Subcutaneous abdominal adipose tissue (tissue), 5 donors: ENCODE results near the gene SLC22A25.
"Not testable (repeated sequence)": the region's sequence is repeated elsewhere in the genome, so short reads cannot be mapped to it uniquely, and the experiment has no call there.

Source experiments
- H3K27ac ChIP-seq: one replicate; pipeline ENCODE4 v1.7.0; 2013; ENCODE audit warnings: low read depth, mild to moderate bottlenecking, inconsistent platforms, low read length, moderate library complexity
- H3K27me3 ChIP-seq, 5 donors: one replicate each; pipeline ENCODE4 v1.7.0; 2013; ENCODE audit warnings: low read length in 5 of 5, inconsistent platforms in 1 of 5; ENCODE audit not compliant: control insufficient read depth in 5 of 5, insufficient read depth in 4 of 5
- H3K36me3 ChIP-seq, 5 donors: one replicate each; pipeline ENCODE4 v1.7.0; 2013; ENCODE audit warnings: low read length in 5 of 5; ENCODE audit not compliant: control insufficient read depth in 5 of 5, insufficient read depth in 5 of 5
- H3K4me1 ChIP-seq, 5 donors: one replicate each; pipeline ENCODE4 v1.7.0; 2013; ENCODE audit warnings: low read length in 5 of 5, mild to moderate bottlenecking in 3 of 5, moderate library complexity in 1 of 5; ENCODE audit not compliant: control insufficient read depth in 5 of 5, insufficient read depth in 5 of 5
- H3K4me3 ChIP-seq, 5 donors: one replicate each; pipeline ENCODE4 v1.7.0; 2013; ENCODE audit warnings: low read length in 5 of 5, low read depth in 1 of 5
- H3K9ac ChIP-seq, 5 donors: one replicate each; pipeline ENCODE4 v1.7.0; 2013; ENCODE audit warnings: low read length in 5 of 5, mild to moderate bottlenecking in 4 of 5, moderate library complexity in 3 of 5
- H3K9me3 ChIP-seq, 5 donors: one replicate each; pipeline ENCODE4 v1.7.0; 2013; ENCODE audit warnings: low read length in 5 of 5; ENCODE audit not compliant: control insufficient read depth in 5 of 5
- donor health status: healthy.
- donor health status: healthy.
- donor health status: healthy.
- donor health status: healthy.
- donor health status: healthy.

Gene SLC22A25

GRCh38 chr11:63250162-63251050 lies 7.0 kb upstream of the SLC22A25 start:
- no peaks in the 10 kb centered on the region for H3K4me1 ChIP-seq
- H3K27ac ChIP-seq, result no peak overlapping the region
- H3K27me3 ChIP-seq, result peaks cover 0 to 5% (median 0%) of the 10 kb centered on the region in 5 donors
- H3K36me3 ChIP-seq, result no peaks in the 10 kb centered on the region
- H3K4me3 ChIP-seq, result no peak overlapping the region
- no peak overlapping the region for H3K9ac ChIP-seq
- H3K9me3 ChIP-seq, result no peaks in the 10 kb centered on the region

DNA sequence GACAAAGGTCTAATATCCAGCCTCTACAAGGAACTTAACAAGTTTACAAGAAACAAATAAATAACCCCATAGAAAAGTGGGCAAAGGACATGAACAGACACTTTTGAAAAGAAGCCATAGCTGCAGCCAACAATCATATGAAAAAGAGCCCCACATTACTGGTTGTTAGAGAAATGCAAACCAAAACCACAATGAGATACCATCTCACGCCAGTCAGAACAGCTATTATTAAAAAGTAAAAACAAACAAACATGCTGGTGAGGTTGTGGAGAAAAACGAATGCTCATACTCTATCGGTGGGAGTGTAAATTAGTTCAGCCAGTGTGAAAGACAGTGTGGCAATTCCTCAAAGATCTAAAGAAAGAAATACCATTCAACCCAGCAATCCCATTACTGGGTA lies 5.6 kb upstream of the SLC22A25 start:
- Histone ChIP-seq H3K27me3 (peaks cover 0 to 5% (median 0%) of the 10 kb centered on the region in 5 donors), H3K9ac (no peak overlapping the region), H3K27ac (no peak overlapping the region), H3K4me1 (peaks cover 0 to 3% (median 0%) of the 10 kb centered on the region in 5 donors), H3K4me3 (no peak overlapping the region), H3K9me3 (no peaks in the 10 kb centered on the region), H3K36me3 (no peaks in the 10 kb centered on the region)

- not testable (repeated sequence) for H3K27me3 ChIP-seq, H3K9me3 ChIP-seq, H3K4me3 ChIP-seq, H3K36me3 ChIP-seq, H3K9ac ChIP-seq, H3K27ac ChIP-seq
- peaks cover 0 to 18% (median 13%) of the 10 kb centered on the region in 5 donors for H3K4me1 ChIP-seq
These were observed 4.0 kb upstream of the SLC22A25 start for GRCh38 chr11:63247237-63248002.

GRCh38 chr11:63246045-63246444 lies 2.6 kb upstream of the SLC22A25 start:
- no peaks in the 10 kb centered on the region for H3K36me3 ChIP-seq
- H3K27ac ChIP-seq, result no peak overlapping the region
- H3K9me3 ChIP-seq, result no peaks in the 10 kb centered on the region
- no peak overlapping the region for H3K9ac ChIP-seq
- H3K27me3 ChIP-seq, result peaks cover 0 to 5% (median 0%) of the 10 kb centered on the region in 5 donors
- H3K4me3 ChIP-seq, result no peak overlapping the region
- peaks cover 0 to 26% (median 19%) of the 10 kb centered on the region in 5 donors for H3K4me1 ChIP-seq

- H3K9me3 ChIP-seq, result no peaks in the 10 kb centered on the region
- no peak overlapping the region for H3K27ac ChIP-seq
- H3K36me3 ChIP-seq, result no peaks in the 10 kb centered on the region
- H3K9ac ChIP-seq, result no peak overlapping the region
- peaks cover 0 to 5% (median 0%) of the 10 kb centered on the region in 5 donors for H3K27me3 ChIP-seq
- no peak overlapping the region for H3K4me3 ChIP-seq
- peaks cover 0 to 37% (median 23%) of the 10 kb centered on the region in 5 donors for H3K4me1 ChIP-seq
These were observed 1.5 kb upstream of the SLC22A25 start for GRCh38 chr11:63244862-63245261.

GRCh38 chr11:63242089-63242781 lies 1.2 kb downstream of the SLC22A25 start:
- Histone ChIP-seq H3K9ac (no peak overlapping the region), H3K36me3 (no peaks in the 10 kb centered on the region), H3K27me3 (peaks cover 0 to 5% (median 0%) of the 10 kb centered on the region in 5 donors), H3K9me3 (no peaks in the 10 kb centered on the region), H3K4me1 (peaks cover 0 to 37% (median 23%) of the 10 kb centered on the region in 5 donors), H3K27ac (peak overlapping the region; percentile 83), H3K4me3 (no peak overlapping the region)

DNA sequence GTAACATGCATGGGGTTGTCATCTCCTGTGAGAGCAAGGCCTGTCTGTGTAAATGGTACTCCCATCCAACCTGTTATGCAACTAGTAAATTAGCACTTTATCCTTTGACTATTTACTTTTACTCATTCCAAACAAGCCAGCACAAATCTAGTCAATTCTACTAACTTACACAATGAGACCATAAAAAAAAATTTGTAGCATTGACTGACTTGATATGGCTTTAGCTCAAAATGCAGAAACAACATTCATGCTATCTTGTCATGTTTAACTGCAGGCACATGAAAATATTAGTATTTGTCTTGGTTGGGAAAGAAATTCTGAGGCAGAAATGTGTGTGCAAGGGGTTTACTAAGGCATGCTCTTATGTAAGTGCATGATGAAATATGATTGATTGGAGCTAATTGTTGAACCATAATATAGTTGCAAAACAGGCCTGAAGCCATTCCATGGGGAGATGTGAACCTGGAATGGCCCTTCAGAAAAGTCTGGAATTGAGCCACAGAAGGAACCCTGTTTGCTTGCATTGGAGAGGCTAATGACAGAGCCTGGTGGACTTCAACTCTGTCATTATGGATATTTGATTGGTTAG lies 2.5 kb downstream of the SLC22A25 start:
- Histone ChIP-seq H3K27ac (peak overlapping the region; percentile 83), H3K27me3 (no peaks in the 10 kb centered on the region)

DNA sequence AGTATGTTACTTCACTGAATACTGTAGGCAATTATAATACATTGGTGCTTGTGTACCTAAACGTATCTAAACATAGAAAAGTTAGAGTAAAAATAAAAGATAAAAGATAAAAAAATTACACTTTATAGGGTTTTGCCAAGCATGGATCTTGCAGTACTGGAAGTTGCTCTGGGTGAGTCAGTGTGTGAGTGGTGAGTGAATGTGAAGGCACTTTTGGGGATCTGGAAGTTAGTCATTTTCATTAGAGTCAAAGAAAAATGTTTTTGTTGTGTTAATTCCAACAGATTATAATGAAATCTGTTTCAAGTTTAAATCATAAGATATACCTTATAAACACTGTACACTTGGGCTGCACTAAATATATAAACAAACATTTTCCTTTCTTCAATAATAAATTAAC lies 3.3 kb downstream of the SLC22A25 start:
- Histone ChIP-seq H3K27me3 (no peaks in the 10 kb centered on the region), H3K9me3 (no peaks in the 10 kb centered on the region), H3K4me3 (no peak overlapping the region), H3K4me1 (peaks cover 0 to 37% (median 23%) of the 10 kb centered on the region in 5 donors), H3K36me3 (no peaks in the 10 kb centered on the region), H3K27ac (peak overlapping the region; percentile 83), H3K9ac (no peak overlapping the region)

More for the DNA sequence above, 2.5 kb downstream of the SLC22A25 start:
- Histone ChIP-seq H3K4me1 (peaks cover 0 to 37% (median 23%) of the 10 kb centered on the region in 5 donors), H3K4me3 (peak overlapping the region in 1 of 5 donors; percentile 19), H3K9me3 (no peaks in the 10 kb centered on the region), H3K9ac (no peak overlapping the region), H3K36me3 (no peaks in the 10 kb centered on the region)

GRCh38 chr11:63239254-63239653 lies 4.1 kb downstream of the SLC22A25 start:
- peaks cover 0 to 37% (median 23%) of the 10 kb centered on the region in 5 donors for H3K4me1 ChIP-seq
- H3K9me3 ChIP-seq, result no peaks in the 10 kb centered on the region
- no peaks in the 10 kb centered on the region for H3K36me3 ChIP-seq
- no peak overlapping the region for H3K27ac ChIP-seq
- no peaks in the 10 kb centered on the region for H3K27me3 ChIP-seq
- no peak overlapping the region for H3K9ac ChIP-seq
- no peak overlapping the region for H3K4me3 ChIP-seq
